Measurements from ENCODE around the gene OS9.

The OS9 gene

GRCh38 chr12:57749061-57749460 lies 55.1 kb downstream of the OS9 start:
- no peak overlapping the region for H3K4me3 ChIP-seq (replicated peaks; ENCODE audit: low read depth, low read length)
- no peak for DNase-seq (ENCODE audit: extremely low read depth, insufficient read length)
- no peak for TF ChIP-seq CTCF (IDR thresholded peaks at IDR 0.05; ENCODE audit: insufficient read depth, low read length, poor library complexity, severe bottlenecking)
- H3K36me3 ChIP-seq (ENCODE audit: control insufficient read depth, insufficient read depth, low read length) = peaks cover 10% of the 10 kb centered on the region
- H3K27me3 ChIP-seq (replicated peaks; ENCODE audit: control insufficient read depth, insufficient read depth, low read length) = no peaks in the 10 kb centered on the region

GRCh38 chr12:57750561-57751431 lies 56.9 kb downstream of the OS9 start:
- H3K36me3 ChIP-seq (ENCODE audit: control insufficient read depth, insufficient read depth, low read length) = peaks cover 10% of the 10 kb centered on the region
- peak overlapping the region; percentile 80 for H3K4me3 ChIP-seq (replicated peaks; ENCODE audit: low read depth, low read length)
- no peak for DNase-seq (ENCODE audit: extremely low read depth, insufficient read length)
- H3K27me3 ChIP-seq (replicated peaks; ENCODE audit: control insufficient read depth, insufficient read depth, low read length) = no peaks in the 10 kb centered on the region
- TF ChIP-seq CTCF (IDR thresholded peaks at IDR 0.05; ENCODE audit: insufficient read depth, low read length, poor library complexity, severe bottlenecking) = no peak

GRCh38 chr12:57751432-57751787 lies 57.5 kb downstream of the OS9 start:
- TF ChIP-seq CTCF (IDR thresholded peaks at IDR 0.05; ENCODE audit: insufficient read depth, low read length, poor library complexity, severe bottlenecking) = no peak
- no peak for DNase-seq (ENCODE audit: extremely low read depth, insufficient read length)
- H3K36me3 ChIP-seq (ENCODE audit: control insufficient read depth, insufficient read depth, low read length) = peaks cover 10% of the 10 kb centered on the region

GRCh38 chr12:57751788-57752667 lies 58.1 kb downstream of the OS9 start, which contains the start of gene CDK4:
CDK4 (minus strand) TSS chr12:57752310; CDS start chr12:57751717, 593 bp downstream.
- H3K36me3 ChIP-seq (ENCODE audit: control insufficient read depth, insufficient read depth, low read length) = peaks cover 10% of the 10 kb centered on the region
- no peak for TF ChIP-seq CTCF (IDR thresholded peaks at IDR 0.05; ENCODE audit: insufficient read depth, low read length, poor library complexity, severe bottlenecking)
- H3K4me3 ChIP-seq (replicated peaks; ENCODE audit: low read depth, low read length) = peak within 1 kb of the TSS; percentile 80
- DNase-seq (ENCODE audit: extremely low read depth, insufficient read length) = peak; percentile 99
- no peaks in the 10 kb centered on the region for H3K27me3 ChIP-seq (replicated peaks; ENCODE audit: control insufficient read depth, insufficient read depth, low read length)

More at GRCh38 chr12:57751432-57751787, 57.5 kb downstream of the OS9 start:
- Histone ChIP-seq H3K4me3 (replicated peaks; ENCODE audit: low read depth, low read length) (peak overlapping the region; percentile 80), H3K27me3 (replicated peaks; ENCODE audit: control insufficient read depth, insufficient read depth, low read length) (no peaks in the 10 kb centered on the region)

- Histone ChIP-seq H3K4me3 (replicated peaks; ENCODE audit: low read depth, low read length) (peak overlapping the region; percentile 51), H3K27me3 (replicated peaks; ENCODE audit: control insufficient read depth, insufficient read depth, low read length) (no peaks in the 10 kb centered on the region), H3K36me3 (ENCODE audit: control insufficient read depth, insufficient read depth, low read length) (peaks cover 10% of the 10 kb centered on the region)
- no peak for TF ChIP-seq CTCF (IDR thresholded peaks at IDR 0.05; ENCODE audit: insufficient read depth, low read length, poor library complexity, severe bottlenecking)
- DNase-seq (ENCODE audit: extremely low read depth, insufficient read length) = no peak
Observed at GRCh38 chr12:57752668-57753000, 58.7 kb downstream of the OS9 start.

Data from GM06990 (cell line).